Measurements from ENCODE around the gene MRPL28. TPM values are rescaled to one million over a fixed set of nuclear protein-coding genes. Genes with fewer than 3 reads are reported as not detected.

Gene MRPL28
- total RNA-seq, 1 donor from 2014 or later, result 131 TPM

GRCh38 chr16:317583-317982 is 52.8 kb downstream of the MRPL28 start:
- no peak for DNase-seq (ENCODE audit: low read depth, low spot score)

Other genes with a start within 250 kb of the MRPL28 start
- 6.4 and 6.6 TPM in 2 replicates for gene NPRL3, start 231.9 kb downstream of the MRPL28 start, total RNA-seq
- gene HBZ, start 217.9 kb downstream of the MRPL28 start, total RNA-seq, result not detected in 2 replicates
- not detected in 2 replicates for gene HBM, start 204.6 kb downstream of the MRPL28 start, total RNA-seq
- not detected in 2 replicates for gene HBA2, start 197.7 kb downstream of the MRPL28 start, total RNA-seq
- gene HBA1, start 193.9 kb downstream of the MRPL28 start, total RNA-seq, result not detected in 2 replicates
- 0.21 and 1.5 TPM in 2 replicates for gene HBQ1, start 190.1 kb downstream of the MRPL28 start, total RNA-seq
- gene LUC7L, start 141.1 kb downstream of the MRPL28 start, total RNA-seq, result 32.0 and 57.0 TPM in 2 replicates
- gene FAM234A, start 135.7 kb downstream of the MRPL28 start, total RNA-seq, result 49.5 and 54.3 TPM in 2 replicates
- gene RGS11, start 94.6 kb downstream of the MRPL28 start, total RNA-seq, result 2.7 and 4.6 TPM in 2 replicates
- 1.5 and 12.3 TPM in 2 replicates for gene ARHGDIG, start 89.9 kb downstream of the MRPL28 start, total RNA-seq
- gene PDIA2, start 87.4 kb downstream of the MRPL28 start, total RNA-seq, result 0.14 and 0.92 TPM in 2 replicates
- gene AXIN1, start 17.8 kb downstream of the MRPL28 start, total RNA-seq, result 23.5 and 23.8 TPM in 2 replicates
- 81.1 and 102 TPM in 2 replicates for gene PGAP6, start 11.4 kb upstream of the MRPL28 start, total RNA-seq
- 42.2 and 87.8 TPM in 2 replicates for gene NME4, start 26.7 kb upstream of the MRPL28 start, total RNA-seq
- 10.5 and 19.4 TPM in 2 replicates for gene DECR2, start 31.3 kb upstream of the MRPL28 start, total RNA-seq
- 27.7 and 33.3 TPM in 2 replicates for gene RAB11FIP3, start 55.1 kb upstream of the MRPL28 start, total RNA-seq
- gene CAPN15, start 157.2 kb upstream of the MRPL28 start, total RNA-seq, result 39.0 and 40.7 TPM in 2 replicates
- not detected in 2 replicates for gene PRR35, start 189.9 kb upstream of the MRPL28 start, total RNA-seq
- 0.71 and 2.1 TPM in 2 replicates for gene NHLRC4, start 196.5 kb upstream of the MRPL28 start, total RNA-seq
- 21.0 and 24.1 TPM in 2 replicates for gene PIGQ, start 199.4 kb upstream of the MRPL28 start, total RNA-seq
- gene RAB40C, start 219.5 kb upstream of the MRPL28 start, total RNA-seq, result 11.9 and 12.9 TPM in 2 replicates

Data from pulmonary artery endothelial cell (primary cell).